ENCODE results near the gene PDE4D. TPM values are rescaled to one million over a fixed set of nuclear protein-coding genes. Genes with fewer than 3 reads are reported as not detected.
A peak's percentile ranks its signal among the peaks of the same experiment; 100 is the strongest.

PDE4D gene
- total RNA-seq, 1 donor from 2014 or later = 50.0 TPM

- DNase-seq (ENCODE audit: extremely low spot score, unreplicated experiment) = no peak
- Mint-ChIP-seq H3K27me3 (no peaks in the 10 kb centered on the region), H3K9me3 (no peaks in the 10 kb centered on the region), H3K36me3 (peaks cover 9% of the 10 kb centered on the region), H3K27ac (no peak overlapping the region), H3K4me3 (no peak overlapping the region), H3K4me1 (ENCODE audit: unreplicated experiment) (peaks cover 19% of the 10 kb centered on the region)
- no peak for TF ChIP-seq CTCF (conservative IDR thresholded peaks at IDR 0.05)
These were observed 755.0 kb downstream of the PDE4D start for GRCh38 chr5:59138509-59138908.

GRCh38 chr5:59137846-59138245, 755.7 kb downstream of the PDE4D start:
- no peak for DNase-seq (ENCODE audit: extremely low spot score, unreplicated experiment)
- Mint-ChIP-seq H3K4me1 (ENCODE audit: unreplicated experiment) (peaks cover 24% of the 10 kb centered on the region), H3K27ac (no peak overlapping the region), H3K36me3 (peaks cover 9% of the 10 kb centered on the region), H3K4me3 (no peak overlapping the region), H3K27me3 (no peaks in the 10 kb centered on the region), H3K9me3 (no peaks in the 10 kb centered on the region)
- no peak for TF ChIP-seq CTCF (conservative IDR thresholded peaks at IDR 0.05)

GRCh38 chr5:59136549-59136948, 757.0 kb downstream of the PDE4D start:
- H3K4me3 Mint-ChIP-seq = no peak overlapping the region
- peaks cover 9% of the 10 kb centered on the region for H3K36me3 Mint-ChIP-seq
- H3K9me3 Mint-ChIP-seq = no peaks in the 10 kb centered on the region
- no peak for TF ChIP-seq CTCF (conservative IDR thresholded peaks at IDR 0.05)
- H3K27me3 Mint-ChIP-seq = no peaks in the 10 kb centered on the region
- no peak for DNase-seq (ENCODE audit: extremely low spot score, unreplicated experiment)
- peak overlapping the region; percentile 50 for H3K27ac Mint-ChIP-seq
- H3K4me1 Mint-ChIP-seq (ENCODE audit: unreplicated experiment) = peaks cover 24% of the 10 kb centered on the region

GRCh38 chr5:59134471-59135163, 758.9 kb downstream of the PDE4D start:
- no peak overlapping the region for H3K4me3 Mint-ChIP-seq
- H3K9me3 Mint-ChIP-seq = no peaks in the 10 kb centered on the region
- H3K27me3 Mint-ChIP-seq = no peaks in the 10 kb centered on the region
- no peak for TF ChIP-seq CTCF (conservative IDR thresholded peaks at IDR 0.05)
- H3K4me1 Mint-ChIP-seq (ENCODE audit: unreplicated experiment) = peaks cover 24% of the 10 kb centered on the region
- H3K27ac Mint-ChIP-seq = no peak overlapping the region
- no peak for DNase-seq (ENCODE audit: extremely low spot score, unreplicated experiment)
- H3K36me3 Mint-ChIP-seq = peaks cover 9% of the 10 kb centered on the region

GRCh38 chr5:59133764-59134261, 759.7 kb downstream of the PDE4D start:
- Mint-ChIP-seq H3K4me1 (ENCODE audit: unreplicated experiment) (peaks cover 24% of the 10 kb centered on the region), H3K27me3 (no peaks in the 10 kb centered on the region), H3K27ac (no peak overlapping the region), H3K36me3 (peaks cover 5% of the 10 kb centered on the region), H3K9me3 (no peaks in the 10 kb centered on the region), H3K4me3 (no peak overlapping the region)
- TF ChIP-seq CTCF (conservative IDR thresholded peaks at IDR 0.05) = no peak
- DNase-seq (ENCODE audit: extremely low spot score, unreplicated experiment) = no peak

Data from type B pancreatic cell (in vitro differentiated cells).